ENCODE results near the gene ID4.

Gene ID4, protein sequence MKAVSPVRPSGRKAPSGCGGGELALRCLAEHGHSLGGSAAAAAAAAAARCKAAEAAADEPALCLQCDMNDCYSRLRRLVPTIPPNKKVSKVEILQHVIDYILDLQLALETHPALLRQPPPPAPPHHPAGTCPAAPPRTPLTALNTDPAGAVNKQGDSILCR

DNA sequence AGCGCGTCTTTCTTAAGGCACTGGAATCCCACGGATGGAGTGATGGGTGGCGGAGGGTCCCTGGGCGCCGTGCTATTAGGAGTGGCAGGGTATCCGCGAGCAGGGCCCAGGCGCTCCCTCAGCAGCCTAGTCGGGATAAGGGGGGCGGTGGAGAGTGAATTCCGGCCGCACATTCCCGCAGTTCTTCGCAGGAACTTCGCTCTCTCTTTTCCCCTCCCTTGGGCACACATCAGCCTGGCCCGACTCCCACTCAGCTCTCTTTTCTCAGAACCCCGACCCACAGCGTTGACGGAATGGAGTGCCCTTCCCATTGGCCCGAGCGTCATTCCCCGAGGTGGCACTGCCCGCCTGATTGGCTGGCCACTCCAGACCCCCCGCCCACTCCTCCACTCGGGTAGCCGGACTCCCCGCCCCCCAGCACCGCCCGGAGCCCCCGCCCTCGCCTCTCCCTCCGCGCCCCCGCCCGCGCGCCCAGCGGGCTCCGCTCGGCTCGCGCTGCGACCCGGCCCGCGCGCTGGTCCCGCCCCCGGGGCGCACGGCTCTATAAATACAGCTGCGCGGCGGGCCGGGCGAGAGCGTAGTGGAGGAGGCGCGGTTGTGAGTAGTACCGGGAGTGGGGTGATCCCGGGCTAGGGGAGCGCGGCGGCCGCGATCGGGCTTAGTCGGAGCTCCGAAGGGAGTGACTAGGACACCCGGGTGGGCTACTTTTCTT lies at the start of gene ID4:
ID4 (plus strand) TSS at position 572 of the 712 bp plus-strand sequence. CDS start 385 bp downstream, outside the sequence.
- Histone ChIP-seq H3K4me3 (peak within 1 kb of the TSS; percentile 47 to 66 (median 62)), H3K27ac (peak within 1 kb of the TSS; percentile 27 to 92 (median 83))

DNA sequence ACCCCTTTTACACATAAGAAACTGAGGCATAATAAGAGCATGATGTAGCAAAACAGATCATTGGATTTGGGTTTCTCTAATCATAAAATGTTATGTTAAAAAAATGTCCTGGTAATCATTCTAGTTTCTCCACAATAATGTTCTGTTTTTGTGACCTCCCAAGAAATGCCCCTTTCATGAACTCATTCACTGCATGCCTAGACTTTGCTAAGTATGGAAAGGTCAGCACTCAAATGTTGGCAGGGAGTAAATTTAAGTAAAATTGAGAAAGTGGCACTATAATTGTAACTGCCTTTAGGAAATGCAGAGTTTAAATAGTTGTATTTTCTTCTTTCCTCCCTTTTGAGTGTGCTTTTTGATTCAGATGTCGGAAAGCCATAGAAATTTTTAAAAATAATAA lies 48.5 kb upstream of the ID4 start:
- no peak overlapping the region for H3K27ac ChIP-seq
- no peak overlapping the region for H3K4me3 ChIP-seq

DNA sequence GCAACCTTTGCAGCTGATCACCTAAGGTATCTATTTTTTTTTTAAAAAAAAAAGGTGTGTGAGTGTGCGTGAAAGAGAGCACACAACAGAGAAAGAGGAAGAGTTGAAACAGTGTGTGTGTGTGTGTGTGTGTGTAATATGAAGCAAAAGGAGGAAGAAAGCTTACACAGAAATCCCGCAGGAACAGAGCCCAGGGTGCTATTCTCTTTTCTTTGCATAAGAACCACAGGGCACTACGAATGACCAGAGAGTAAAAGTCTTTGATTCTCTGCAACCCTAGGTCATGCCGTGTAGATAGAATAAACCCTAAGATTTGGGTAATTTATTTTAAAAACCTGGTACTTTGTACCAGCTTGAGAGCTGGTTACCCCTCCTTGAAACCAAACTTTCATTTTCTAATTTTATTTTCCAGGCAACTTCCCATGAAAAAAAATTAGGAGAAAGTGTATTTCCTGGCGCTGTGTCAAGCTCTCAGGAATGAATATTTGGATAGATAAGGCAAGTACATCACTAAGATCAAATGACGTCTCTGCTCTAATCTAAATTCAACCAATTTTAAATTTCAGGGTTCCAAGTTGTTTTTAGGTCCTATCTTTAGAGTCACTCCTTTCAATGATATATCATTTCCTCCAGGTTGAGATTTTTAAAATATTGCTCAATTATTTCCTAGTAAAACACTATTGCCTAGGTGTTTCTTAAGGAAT lies 47.9 kb upstream of the ID4 start:
- H3K4me3 ChIP-seq, result no peak overlapping the region
- no peak overlapping the region for H3K27ac ChIP-seq

DNA sequence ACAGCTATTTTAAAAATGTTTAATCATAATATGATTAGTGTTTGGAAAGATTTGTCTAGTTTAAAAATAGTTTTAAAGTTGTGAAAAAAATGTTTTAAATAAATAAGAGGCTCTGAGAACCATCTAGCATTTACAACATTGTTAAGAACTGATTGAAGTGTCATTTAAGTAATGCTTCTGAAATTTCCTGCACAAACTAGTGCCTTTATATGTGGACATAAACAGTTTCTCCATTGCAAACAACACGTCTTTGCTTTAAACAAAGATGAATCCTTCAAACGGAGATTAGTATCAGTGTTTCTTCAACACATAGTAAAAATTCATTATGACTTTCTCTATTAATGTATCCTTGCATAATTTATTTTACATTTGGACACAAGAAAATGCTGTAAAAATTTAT lies 45.9 kb upstream of the ID4 start:
- Histone ChIP-seq H3K27ac (no peak overlapping the region), H3K4me3 (no peak overlapping the region)

DNA sequence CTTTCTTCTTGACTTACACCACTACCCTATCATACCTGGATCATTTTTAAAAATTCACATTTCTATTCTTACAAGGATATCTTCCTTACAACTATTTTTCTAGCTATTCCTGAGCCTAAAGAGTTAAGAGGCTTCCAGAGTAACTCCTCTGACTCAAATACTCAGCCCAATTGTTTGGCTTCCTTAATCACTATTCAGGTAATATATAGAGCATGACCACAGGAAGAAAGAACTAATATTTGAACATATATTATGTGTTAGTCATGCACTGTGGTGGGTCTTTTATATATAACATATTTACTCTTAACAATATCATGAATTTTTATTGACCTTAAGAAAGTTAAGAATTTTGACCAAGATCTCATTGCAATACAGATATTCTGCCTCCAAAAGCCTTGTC lies 42.0 kb upstream of the ID4 start:
- no peak overlapping the region for H3K4me3 ChIP-seq
- no peak overlapping the region for H3K27ac ChIP-seq

DNA sequence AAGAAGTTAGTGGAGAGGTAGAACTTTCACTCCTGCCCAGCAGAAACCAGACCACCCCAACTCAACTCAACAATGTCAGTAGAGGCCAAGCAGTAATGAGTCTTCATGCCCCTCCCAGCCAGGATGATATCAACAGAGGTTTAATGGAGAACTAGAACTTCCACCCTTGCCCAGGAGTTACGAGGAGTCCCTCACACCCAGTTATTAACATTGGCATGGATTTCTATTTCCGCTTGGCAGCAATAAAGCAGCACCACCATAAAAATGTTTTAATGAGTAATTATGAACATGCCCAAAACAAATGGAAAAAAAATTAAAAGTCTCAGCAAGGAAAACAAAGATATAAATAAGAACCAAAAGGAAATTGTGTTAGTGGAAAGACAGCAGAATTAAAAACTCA lies 40.7 kb upstream of the ID4 start:
- Histone ChIP-seq H3K4me3 (no peak overlapping the region), H3K27ac (no peak overlapping the region)

DNA sequence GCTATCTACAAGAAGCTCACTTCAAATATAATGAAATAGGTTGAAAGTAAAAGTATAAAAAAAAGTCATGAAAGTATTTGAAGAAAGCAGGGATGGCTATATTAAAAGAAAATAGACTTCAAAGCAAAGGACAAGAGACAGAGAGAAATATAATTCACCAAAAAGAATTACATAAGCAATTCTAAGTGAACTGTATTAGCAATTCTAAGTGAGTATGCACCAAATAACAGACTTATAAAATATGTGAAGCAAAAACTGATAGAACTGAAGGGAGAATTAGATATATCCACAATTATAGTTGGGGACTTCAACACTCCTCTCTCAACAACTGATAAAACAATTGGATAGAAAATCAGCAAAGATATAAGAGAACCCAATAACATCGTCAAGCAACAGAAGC lies 38.8 kb upstream of the ID4 start:
- Histone ChIP-seq H3K27ac (no peak overlapping the region), H3K4me3 (no peak overlapping the region)

DNA sequence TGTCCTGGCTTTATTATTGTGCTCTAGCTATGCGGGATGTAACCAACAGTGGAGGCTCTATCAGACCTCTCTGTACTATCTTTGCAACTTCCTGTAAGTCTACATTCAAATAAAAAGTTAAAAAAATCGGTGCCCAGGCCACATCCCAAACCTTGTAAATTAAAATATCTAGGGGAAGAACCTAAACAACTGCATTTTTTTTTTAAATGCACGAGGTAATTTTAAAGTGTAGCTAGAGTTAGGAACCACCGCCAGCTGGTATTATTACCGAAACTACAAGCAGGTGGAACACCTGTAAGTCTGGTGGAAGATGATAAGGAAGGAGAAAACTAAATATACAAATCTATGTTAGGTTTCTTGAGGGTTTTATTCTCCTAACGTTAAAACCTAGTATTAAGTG lies 34.5 kb upstream of the ID4 start:
- Histone ChIP-seq H3K4me3 (no peak overlapping the region), H3K27ac (peak overlapping the region in 2 of 21 experiments; percentile 90 to 96)

DNA sequence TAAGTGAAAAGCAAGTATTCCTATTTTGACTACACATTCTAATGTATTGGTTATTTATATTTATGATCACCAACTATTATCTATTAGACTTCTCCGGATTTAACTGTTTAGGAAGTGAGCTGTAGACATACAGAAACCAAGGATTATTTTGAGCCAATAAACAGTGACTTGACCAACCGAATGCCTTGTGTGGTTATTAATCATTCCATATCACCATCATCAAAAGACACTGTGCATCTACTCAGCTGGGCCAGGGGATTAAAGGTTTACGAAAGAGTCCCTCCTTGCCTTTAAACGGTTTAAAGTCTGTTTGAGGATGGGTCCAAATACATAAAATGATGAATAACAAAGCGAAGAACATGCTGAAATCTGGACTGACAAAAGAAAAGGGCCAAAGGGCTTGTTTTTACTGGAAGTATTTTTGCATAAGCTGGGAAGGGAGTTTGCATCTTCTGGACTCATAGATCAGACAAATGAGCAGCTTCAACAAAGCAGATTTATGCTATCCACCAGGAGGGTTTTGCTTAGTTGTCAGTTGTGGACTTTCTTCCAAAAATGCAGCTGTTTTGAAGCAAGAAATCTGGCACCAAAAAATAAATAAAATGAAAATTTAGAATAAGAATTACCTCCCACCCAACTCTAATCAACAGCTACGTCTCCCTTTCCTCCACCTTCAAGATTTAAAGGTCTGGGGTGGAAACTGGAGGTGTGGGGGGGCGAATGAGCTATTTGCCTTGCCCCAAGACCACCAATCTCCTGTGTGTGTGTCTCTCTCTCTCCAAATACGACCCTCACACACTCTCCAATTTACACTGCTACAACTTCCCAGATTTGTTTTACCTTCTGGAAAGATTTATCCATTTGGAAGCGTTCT lies 33.6 kb upstream of the ID4 start:
- Histone ChIP-seq H3K4me3 (peak overlapping the region in 6 of 7 experiments; percentile 24 to 51 (median 42)), H3K27ac (peak overlapping the region in 19 of 21 experiments; percentile 32 to 96 (median 81))

DNA sequence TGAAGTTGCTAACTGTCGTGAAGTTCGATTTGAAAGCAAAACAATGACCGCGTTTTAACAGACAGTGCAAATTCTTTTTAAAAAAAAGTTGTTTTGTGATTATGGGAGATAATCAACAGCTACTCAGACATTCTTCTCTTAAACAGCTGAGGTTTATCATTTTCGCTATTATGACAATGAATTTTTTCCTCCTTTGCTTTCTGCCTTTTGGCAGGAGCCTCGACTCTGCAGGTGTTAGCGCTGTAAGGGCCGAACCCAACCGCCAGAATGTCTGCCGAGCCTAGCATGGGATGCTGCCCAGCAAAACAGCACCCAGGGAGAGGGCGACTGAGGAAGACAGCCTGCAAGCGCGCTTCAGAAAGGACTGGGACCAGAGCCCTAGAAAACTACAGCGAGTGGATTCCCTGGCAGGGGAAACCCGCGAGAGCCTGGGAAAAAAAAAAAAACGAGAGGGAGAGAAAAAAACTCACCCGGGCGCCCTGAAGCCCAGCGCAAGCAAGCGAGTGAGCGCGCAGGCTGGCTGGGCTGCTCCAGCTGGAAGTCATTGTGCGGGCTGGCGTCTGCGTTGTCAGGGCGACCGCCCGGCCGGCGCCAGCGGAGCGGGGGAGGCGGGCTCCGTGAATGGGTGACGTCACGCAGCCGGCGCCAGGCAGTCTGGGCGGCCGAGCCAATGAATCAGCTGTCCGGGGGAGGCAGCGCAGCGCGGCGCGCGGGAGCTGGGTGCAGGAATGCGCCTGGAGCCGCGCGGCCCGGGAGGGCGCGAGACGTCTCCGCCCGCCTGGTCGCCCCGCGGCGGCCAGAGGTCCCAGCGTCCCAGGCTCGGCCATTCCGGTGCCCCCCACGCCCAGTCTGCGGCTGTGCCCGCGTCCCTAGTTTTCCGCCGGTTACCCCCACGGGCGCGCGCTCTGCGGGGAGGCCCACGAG lies 32.7 kb upstream of the ID4 start:
- H3K4me3 ChIP-seq, result peak overlapping the region; percentile 24 to 51 (median 38)
- peak overlapping the region in 20 of 21 experiments; percentile 55 to 96 (median 89) for H3K27ac ChIP-seq

DNA sequence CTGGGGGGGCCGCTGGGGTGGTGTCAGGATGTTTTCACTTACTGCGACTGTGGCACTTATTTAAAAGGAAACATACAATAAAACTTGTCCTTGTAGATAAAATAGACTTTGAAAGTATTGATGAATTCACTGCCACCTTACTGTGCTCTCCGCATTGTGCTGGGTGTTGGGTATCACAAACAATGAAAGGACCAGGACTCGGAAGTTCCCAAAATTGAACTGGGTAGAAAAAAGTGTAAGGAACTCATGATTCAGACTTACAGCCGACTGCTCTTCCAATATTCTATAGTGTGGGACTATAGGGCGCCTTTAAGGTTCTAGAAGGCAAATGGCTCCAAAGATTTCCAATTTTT lies 32.1 kb upstream of the ID4 start:
- peak overlapping the region in 20 of 21 experiments; percentile 55 to 96 (median 89) for H3K27ac ChIP-seq

DNA sequence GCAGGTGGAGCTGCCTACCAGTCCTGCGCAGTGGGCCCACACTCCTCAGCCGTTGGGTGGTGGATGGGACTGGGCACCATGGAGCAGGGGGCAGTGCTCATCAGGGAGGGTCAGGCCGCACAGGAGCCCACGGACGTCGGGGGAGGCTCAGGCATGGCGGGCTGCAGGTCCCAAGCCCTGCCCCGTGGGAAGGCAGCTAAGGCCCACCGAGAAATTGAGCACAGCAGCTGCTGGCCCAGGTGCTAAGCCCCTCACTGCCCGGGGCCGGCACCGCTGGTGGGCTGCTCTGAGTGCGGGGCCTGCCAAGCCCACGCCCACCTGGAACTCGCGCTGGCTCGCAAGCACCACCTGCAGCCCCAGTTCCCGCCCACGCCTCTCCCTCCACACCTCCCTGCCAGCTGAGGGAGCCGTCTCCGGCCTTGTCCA lies 30.2 kb upstream of the ID4 start:
- Histone ChIP-seq H3K4me3 (no peak overlapping the region), H3K27ac (no peak overlapping the region)

More for the DNA sequence above, 32.1 kb upstream of the ID4 start:
- peak overlapping the region; percentile 24 to 51 (median 38) for H3K4me3 ChIP-seq

DNA sequence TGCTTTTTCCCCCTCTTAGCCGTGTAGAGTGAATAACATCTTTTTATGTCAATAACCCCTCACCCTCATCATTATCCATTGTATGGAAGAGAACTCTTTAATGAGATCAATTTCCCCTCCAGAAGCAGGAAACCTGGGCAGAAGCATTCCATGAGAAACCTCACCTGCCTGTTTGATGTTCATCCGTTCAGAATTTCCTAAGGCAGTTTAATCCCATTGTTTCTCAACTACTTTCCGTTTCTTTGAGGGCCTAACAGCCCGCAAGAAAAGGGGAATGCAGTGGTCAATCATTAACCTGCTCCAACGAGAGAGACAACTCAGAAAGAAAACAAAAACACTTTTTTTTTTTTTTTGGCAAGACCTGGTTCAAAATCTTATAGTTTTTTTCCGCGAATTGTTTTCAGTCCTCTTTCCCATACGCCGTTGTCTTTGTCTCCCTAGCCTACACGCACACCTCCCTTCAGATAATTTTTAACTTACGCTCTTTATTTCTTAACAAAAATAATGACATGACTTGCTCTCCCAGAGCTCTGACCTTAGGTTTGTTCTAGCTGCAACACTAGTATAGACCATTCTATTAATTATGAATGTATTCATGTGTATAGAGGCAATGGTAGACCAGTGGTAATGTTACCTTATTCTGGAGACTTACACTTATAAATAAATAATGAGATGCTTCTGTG lies 25.6 kb upstream of the ID4 start:
- H3K4me3 ChIP-seq, result no peak overlapping the region
- no peak overlapping the region for H3K27ac ChIP-seq

DNA sequence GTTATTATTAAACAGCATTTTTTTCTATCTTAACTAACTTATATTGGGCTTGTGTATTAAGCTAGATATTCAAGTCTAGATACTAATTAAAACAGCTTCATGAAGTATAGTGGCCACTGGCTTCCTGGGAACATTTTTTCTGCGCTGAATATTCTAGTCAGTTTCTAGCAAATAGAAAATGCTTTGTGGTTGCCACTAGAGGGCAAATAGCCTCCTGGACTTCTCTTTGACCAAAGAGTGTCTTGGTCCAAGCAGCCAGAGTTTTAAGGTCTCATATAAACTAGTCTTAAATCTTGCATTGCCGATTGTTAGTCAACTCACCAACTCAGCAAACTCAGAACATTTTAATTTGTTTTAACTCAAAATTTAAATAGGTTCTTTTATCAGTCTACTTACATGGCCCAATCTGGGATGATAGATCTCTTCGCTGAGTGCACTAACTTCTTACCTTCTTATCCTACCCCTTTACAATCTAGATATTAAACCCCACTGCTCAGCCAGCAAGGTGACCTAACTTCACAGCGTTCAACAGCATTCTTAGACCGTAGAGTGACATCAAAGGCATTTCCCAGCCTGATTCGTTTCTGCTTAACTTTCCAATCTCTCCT lies 24.6 kb upstream of the ID4 start:
- no peak overlapping the region for H3K27ac ChIP-seq
- no peak overlapping the region for H3K4me3 ChIP-seq

DNA sequence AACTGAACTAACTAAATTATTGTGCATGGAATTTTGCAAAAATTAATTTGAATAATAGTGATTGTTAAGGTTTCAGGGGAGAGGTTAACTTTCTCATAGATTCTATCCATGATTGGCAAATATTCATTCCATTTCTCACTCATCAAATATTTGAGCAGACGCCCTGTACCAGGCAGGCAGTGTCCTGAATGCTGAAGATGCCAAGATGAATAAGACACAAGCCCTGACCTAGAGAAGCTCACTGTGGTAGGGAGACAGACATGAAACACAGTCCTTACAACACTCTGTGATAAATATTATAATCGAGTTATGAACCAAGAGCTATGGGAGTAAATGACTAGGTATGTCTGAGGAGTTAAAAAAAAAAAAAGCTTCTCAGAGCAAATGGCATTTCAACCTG lies 18.4 kb upstream of the ID4 start:
- H3K27ac ChIP-seq, result no peak overlapping the region

DNA sequence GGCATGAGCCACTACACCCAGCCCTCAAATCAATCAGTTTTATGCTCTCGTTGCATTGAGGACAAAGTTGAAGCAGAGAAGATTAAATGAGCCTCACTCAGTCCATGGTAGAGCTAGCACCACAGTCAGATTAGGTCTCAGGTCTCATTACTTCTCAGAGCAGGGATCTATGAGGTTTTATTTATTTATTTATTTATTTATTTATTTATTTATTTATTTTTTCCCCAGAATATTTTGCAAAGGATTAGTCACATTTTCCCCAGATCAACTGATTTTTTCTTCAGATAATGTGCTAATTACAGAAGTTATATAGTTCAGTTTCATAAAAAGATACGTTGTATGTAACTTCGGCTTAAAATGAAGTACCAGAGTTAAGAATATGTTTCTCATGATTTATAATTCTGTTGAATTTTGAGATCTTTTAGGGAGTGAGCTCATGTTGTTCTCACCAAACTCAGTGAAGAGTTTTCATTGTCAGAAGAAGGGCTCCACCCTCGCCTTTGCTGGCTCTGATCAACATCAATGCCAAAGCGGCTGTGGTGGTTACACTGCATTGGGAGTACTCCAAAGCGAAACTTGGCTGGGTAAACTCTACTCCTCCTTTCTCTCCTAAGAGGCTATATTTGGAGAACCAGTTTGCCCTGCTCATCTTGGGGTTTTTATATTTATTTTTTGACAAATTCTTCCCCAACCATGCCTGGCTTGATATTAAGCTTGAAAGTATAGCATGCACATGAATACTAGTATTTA lies 12.9 kb upstream of the ID4 start:
- H3K4me3 ChIP-seq, result no peak overlapping the region
- H3K27ac ChIP-seq, result peak overlapping the region in 12 of 21 experiments; percentile 0 to 74 (median 30)

More for the DNA sequence above, 18.4 kb upstream of the ID4 start:
- H3K4me3 ChIP-seq, result no peak overlapping the region

DNA sequence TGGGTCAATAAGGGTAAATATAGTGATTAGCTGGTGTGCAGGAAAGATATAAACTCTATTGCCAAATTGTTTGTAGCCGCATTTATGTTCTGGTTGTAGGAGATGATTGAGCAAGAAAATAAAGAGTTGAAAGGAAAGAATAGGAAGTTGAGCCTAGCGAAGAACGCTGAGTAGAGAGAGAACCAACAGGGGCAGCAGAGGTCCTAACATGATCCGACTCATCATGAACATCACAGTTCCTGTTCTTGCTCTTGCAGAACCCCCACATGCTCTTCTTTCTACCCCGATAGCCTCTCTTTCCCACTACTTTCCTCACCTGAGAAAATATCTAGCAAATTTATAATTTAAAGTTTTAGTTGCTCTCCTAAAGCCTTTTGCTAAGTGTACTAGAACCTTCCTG lies 9.9 kb upstream of the ID4 start:
- no peak overlapping the region for H3K27ac ChIP-seq
- H3K4me3 ChIP-seq, result no peak overlapping the region
